Caco-2 (cell line): Measurements from ENCODE around the gene ITGAV. TPM values are rescaled to one million over a fixed set of nuclear protein-coding genes. Genes with fewer than 3 reads are reported as not detected.

ENCODE experiments used
- BruUV-seq: library from RNA; stranded (reverse); fragments of 400-500 nt; replicated peaks from 2 replicates; lab custom pipeline; 2021; lab: Mats Ljungman, UMichigan
- CTCF ChIA-PET: fragments of 300-600 bp; sonication (Branson Sonifier 250); formaldehyde crosslinking; loops from one replicate; lab custom pipeline; 2022; ENCODE audit warnings: antibody characterized with exemption; lab: Charles Lee
- POLR2A ChIA-PET: fragments of 300-600 bp; sonication (Branson Sonifier 250); formaldehyde crosslinking; loops from one replicate; lab custom pipeline; 2022; ENCODE audit warnings: antibody characterized with exemption; lab: Charles Lee
- DNase-seq, 2 experiments: peaks; one replicate each; pipeline versions ENCODE4 v3.0.0 to v3.0.0-alpha.2; 2020 to 2022
- H3K27me3 ChIP-seq: replicated peaks from 2 replicates; pipeline ENCODE4 v1.6.0; 2011; ENCODE audit warnings: low read length; ENCODE audit not compliant: control insufficient read depth, insufficient read depth
- H3K36me3 ChIP-seq: 2 replicates; pipeline ENCODE4 v1.5.1; 2011; ENCODE audit warnings: low read length; ENCODE audit not compliant: control insufficient read depth, insufficient read depth
- H3K4me1 ChIP-seq: fragments of 250-450 bp; sonication (Bioruptor Pico); 2 replicates; pipeline ENCODE4 v1.5.1; 2020; ENCODE audit warnings: mild to moderate bottlenecking
- H3K4me3 ChIP-seq: 2 replicates; pipeline ENCODE4 v1.5.1; 2011; ENCODE audit warnings: low read depth, mild to moderate bottlenecking, control low read depth, low read length
- H3K9me3 ChIP-seq: fragments of 250-450 bp; sonication (Bioruptor Pico); 2 replicates; pipeline ENCODE4 v1.5.1; 2020; ENCODE audit warnings: mild to moderate bottlenecking, moderate library complexity
- H3K27ac Mint-ChIP-seq: one replicate; pipeline ENCODE4 v1.8.0; 2022; ENCODE audit warnings: mixed read lengths; ENCODE audit not compliant: unreplicated experiment
- H3K27me3 Mint-ChIP-seq: one replicate; pipeline ENCODE4 v1.8.0; 2022; ENCODE audit warnings: mixed read lengths; ENCODE audit not compliant: insufficient read depth, unreplicated experiment
- H3K36me3 Mint-ChIP-seq: one replicate; pipeline ENCODE4 v1.8.0; 2022; ENCODE audit warnings: mild to moderate bottlenecking, mixed read lengths; ENCODE audit not compliant: insufficient read depth, unreplicated experiment
- H3K4me1 Mint-ChIP-seq: one replicate; pipeline ENCODE4 v1.8.0; 2022; ENCODE audit warnings: low read depth, mixed read lengths; ENCODE audit not compliant: unreplicated experiment
- H3K4me3 Mint-ChIP-seq: one replicate; pipeline ENCODE4 v1.8.0; 2022; ENCODE audit warnings: mild to moderate bottlenecking, moderate library complexity, mixed read lengths; ENCODE audit not compliant: unreplicated experiment
- H3K9me3 Mint-ChIP-seq: one replicate; pipeline ENCODE4 v1.8.0; 2022; ENCODE audit warnings: mixed read lengths; ENCODE audit not compliant: unreplicated experiment
- CTCF ChIP-seq, 2 experiments: fragments of 200-600 bp in 1 of 2; IDR thresholded peaks; 1 replicate in 1 of 2; 2 replicates in 1 of 2; pipeline versions ENCODE4 v1.5.1 to v1.8.0; 2011 to 2022; ENCODE audit warnings: antibody characterized with exemption in 1 of 2, control low read depth in 1 of 2, inconsistent platforms in 1 of 2, low read depth in 1 of 2, low read length in 1 of 2, mild to moderate bottlenecking in 1 of 2, moderate library complexity in 1 of 2; ENCODE audit not compliant: insufficient read depth in 1 of 2, severe bottlenecking in 1 of 2, unreplicated experiment in 1 of 2
- intact Hi-C: fragments of 100-400 bp; cut with micrococcal nuclease; formaldehyde crosslinking; loops from one replicate; pipeline ENCODE4 v1.10.0; 2022; ENCODE audit not compliant: unreplicated experiment
- total RNA-seq: library from RNA; stranded (reverse); gene quantifications from 2 replicates; pipeline ENCODE4 v1.2.3, GENCODE V29; 2022

ITGAV gene
- total RNA-seq, 1 experiment from 2014 or later = 42.6 TPM

- H3K36me3 Mint-ChIP-seq = peaks cover 11% of the 10 kb centered on the region
- no peaks in the 10 kb centered on the region for H3K4me1 ChIP-seq
- intact Hi-C loops = no loop called here
- no peaks in the 10 kb centered on the region for H3K27me3 ChIP-seq
- no peaks in the 10 kb centered on the region for H3K9me3 ChIP-seq
- CTCF ChIA-PET = no interaction called here
- H3K27ac Mint-ChIP-seq = no peak overlapping the region
- BruUV-seq = no TSS peak
- no peaks in the 10 kb centered on the region for H3K36me3 ChIP-seq
- DNase-seq = no peak
- no peaks in the 10 kb centered on the region for H3K9me3 Mint-ChIP-seq
- no peak overlapping the region for H3K4me3 Mint-ChIP-seq
- POLR2A ChIA-PET = no interaction called here
- TF ChIP-seq CTCF (IDR thresholded peaks at IDR 0.05; ENCODE audit: insufficient read depth in 1 of 2, low read depth in 1 of 2, low read length in 1 of 2, severe bottlenecking in 1 of 2, unreplicated experiment in 1 of 2) = no peak
- H3K4me1 Mint-ChIP-seq = peaks cover 6% of the 10 kb centered on the region
- H3K4me3 ChIP-seq = no peak overlapping the region
- H3K27me3 Mint-ChIP-seq = no peaks in the 10 kb centered on the region
Observed at GRCh38 chr2:186637497-186637800, 47.6 kb downstream of the ITGAV start.

GRCh38 chr2:186639939-186640338, 50.1 kb downstream of the ITGAV start:
- no TSS peak for BruUV-seq
- CTCF ChIA-PET = interaction anchor here (0.7 to 1.7 kb wide), 2 partner anchors 136 to 139 kb away, joined by 3 to 5 read pairs; no protein-coding TSS in a partner anchor

GRCh38 chr2:186641132-186641806, 51.4 kb downstream of the ITGAV start:
- DNase-seq = no peak
- POLR2A ChIA-PET = interaction anchor here (0.6 to 1.4 kb wide), 2 partner anchors 52 to 155 kb away, joined by 4 to 7 read pairs; partner anchors contain the start of genes ITGAV and ZC3H15
- no TSS peak for BruUV-seq
- Histone ChIP-seq H3K4me3 (no peak overlapping the region), H3K27me3 (no peaks in the 10 kb centered on the region), H3K36me3 (no peaks in the 10 kb centered on the region), H3K9me3 (no peaks in the 10 kb centered on the region), H3K4me1 (no peaks in the 10 kb centered on the region)
- Mint-ChIP-seq H3K36me3 (peaks cover 26% of the 10 kb centered on the region), H3K4me3 (no peak overlapping the region), H3K4me1 (peaks cover 14% of the 10 kb centered on the region), H3K27ac (no peak overlapping the region), H3K9me3 (no peaks in the 10 kb centered on the region), H3K27me3 (no peaks in the 10 kb centered on the region)
- CTCF ChIA-PET = interaction anchor here (0.6 to 1.9 kb wide), 6 partner anchors 30 to 139 kb away, joined by 3 to 10 read pairs (median 4); partner anchors contain the start of gene ITGAV
- intact Hi-C loops = loop anchor here (1.0 to 5.0 kb wide), 5 partner anchors 50 to 364 kb away; partner anchors contain the start of gene ITGAV
- no peak for TF ChIP-seq CTCF (IDR thresholded peaks at IDR 0.05; ENCODE audit: insufficient read depth in 1 of 2, low read depth in 1 of 2, low read length in 1 of 2, severe bottlenecking in 1 of 2, unreplicated experiment in 1 of 2)

More at GRCh38 chr2:186639939-186640338, 50.1 kb downstream of the ITGAV start:
- H3K4me1 ChIP-seq = no peaks in the 10 kb centered on the region
- no peaks in the 10 kb centered on the region for H3K27me3 ChIP-seq
- TF ChIP-seq CTCF (IDR thresholded peaks at IDR 0.05; ENCODE audit: insufficient read depth in 1 of 2, low read depth in 1 of 2, low read length in 1 of 2, severe bottlenecking in 1 of 2, unreplicated experiment in 1 of 2) = no peak
- intact Hi-C loops = loop anchor here (2.0 to 5.0 kb wide), 2 partner anchors 49 to 363 kb away; partner anchors contain the start of gene ITGAV
- H3K4me3 ChIP-seq = no peak overlapping the region
- no peak for DNase-seq
- Mint-ChIP-seq H3K9me3 (no peaks in the 10 kb centered on the region), H3K36me3 (peaks cover 17% of the 10 kb centered on the region), H3K4me1 (peaks cover 9% of the 10 kb centered on the region), H3K27ac (no peak overlapping the region), H3K27me3 (no peaks in the 10 kb centered on the region), H3K4me3 (no peak overlapping the region)
- POLR2A ChIA-PET = no interaction called here
- H3K36me3 ChIP-seq = no peaks in the 10 kb centered on the region
- H3K9me3 ChIP-seq = no peaks in the 10 kb centered on the region
